ENCODE measurements around the gene CDK1. TPM values are rescaled to one million over a fixed set of nuclear protein-coding genes. Genes with fewer than 3 reads are reported as not detected.

Gene CDK1
- total RNA-seq, 1 experiment from 2014 or later, result 78.9 TPM

DNA sequence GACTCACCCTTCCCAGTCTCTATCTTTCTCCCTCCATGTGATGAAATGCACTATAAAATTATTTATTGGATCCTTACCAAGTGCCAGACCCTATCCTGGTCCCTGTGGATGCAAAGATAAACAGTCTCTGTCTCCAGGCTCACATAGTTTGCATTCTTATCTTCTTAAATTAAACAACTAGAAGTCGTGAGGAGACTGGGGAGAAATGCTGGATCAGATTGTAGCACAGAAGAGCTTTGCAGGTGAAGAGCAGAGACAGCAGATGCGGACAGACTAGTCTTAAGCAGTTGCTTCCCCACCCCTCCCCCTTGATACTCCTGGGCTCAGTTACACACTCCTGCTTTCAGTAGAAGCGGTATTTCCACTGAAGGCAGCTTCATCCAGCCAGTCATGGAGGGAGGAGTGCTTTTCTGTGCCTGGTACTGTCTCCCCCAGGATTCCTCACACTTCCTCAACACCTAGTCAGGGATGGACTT, 20.8 kb upstream of the CDK1 start:
- Histone ChIP-seq H3K4me2 (ENCODE audit: insufficient read depth, insufficient read length, low read length) (no peak overlapping the region), H3K56ac (ENCODE audit: insufficient read length, low read depth, low read length) (no peak overlapping the region), H4K20me1 (ENCODE audit: control insufficient read depth, insufficient read depth, insufficient read length) (no peaks in the 10 kb centered on the region), H3K4me1 (ENCODE audit: insufficient read depth, low read length) (no peaks in the 10 kb centered on the region; the same call in 1 of the 2 replicates), H4K5ac (ENCODE audit: insufficient read length, low read depth, low read length) (no peak overlapping the region), H2AK5ac (ENCODE audit: insufficient read length, low read length) (no peak overlapping the region), H3T11ph (ENCODE audit: low read length) (no peak overlapping the region), H2BK120ac (ENCODE audit: low read depth, low read length, poor library complexity, severe bottlenecking) (no peak overlapping the region), H3K27ac (ENCODE audit: insufficient read length, low read depth, low read length) (no peak overlapping the region), H2BK5ac (ENCODE audit: insufficient read length, low read length) (no peak overlapping the region), H3K9me3 (ENCODE audit: control insufficient read depth, low read depth, low read length) (no peaks in the 10 kb centered on the region), H3K4ac (ENCODE audit: low read depth, low read length) (no peak overlapping the region), H2AFZ (ENCODE audit: low read length) (peak overlapping the region; percentile 11), H3K23ac (ENCODE audit: insufficient read length, low read depth, low read length) (no peak overlapping the region), H2BK20ac (ENCODE audit: low read depth, low read length, poor library complexity, severe bottlenecking) (no peak overlapping the region), H3K79me2 (ENCODE audit: insufficient read depth, low read length) (no peaks in the 10 kb centered on the region), H3K9ac (ENCODE audit: extremely low read depth, insufficient read length, low read length) (no peak overlapping the region), H3K18ac (ENCODE audit: insufficient read length, low read depth, low read length) (no peak overlapping the region), H4K91ac (ENCODE audit: insufficient read length, low read depth, low read length) (no peak overlapping the region), H3K23me2 (ENCODE audit: insufficient read length, low read depth, low read length, poor library complexity, severe bottlenecking) (no peaks in the 10 kb centered on the region), H3K27me3 (ENCODE audit: insufficient read depth, low read length) (no peaks in the 10 kb centered on the region), H4K8ac (replicated peaks; ENCODE audit: insufficient read length, low read depth, low read length) (no peak overlapping the region), H3K79me1 (ENCODE audit: insufficient read depth, low read depth, low read length, poor library complexity, severe bottlenecking) (no peaks in the 10 kb centered on the region), H2BK15ac (ENCODE audit: low read depth, low read length) (no peak overlapping the region), H3K14ac (ENCODE audit: insufficient read depth, low read length) (no peak overlapping the region), H2BK12ac (ENCODE audit: insufficient read length, low read depth, low read length) (no peak overlapping the region)
- Mint-ChIP-seq H3K4me3 (no peak overlapping the region), H3K9me3 (peaks cover 0 to 2% of the 10 kb centered on the region in 2 experiments; a peak in 1 of 5 replicates), H3K27me3 (ENCODE audit: low read depth) (no peaks in the 10 kb centered on the region; the same call in 1 of the 2 replicates), H3K27ac (peak overlapping the region in 1 of 3 experiments; percentile 36; a peak in 1 of 7 replicates), H3K4me1 (peaks cover 21 to 33% of the 10 kb centered on the region in 2 experiments), H3K36me3 (ENCODE audit: insufficient read depth in 1 of 3, low read depth in 3 of 3) (no peaks in the 10 kb centered on the region; a peak in 1 of 7 replicates)
- DNase-seq, result peak; percentile 47
- TF ChIP-seq, protein P1, sequence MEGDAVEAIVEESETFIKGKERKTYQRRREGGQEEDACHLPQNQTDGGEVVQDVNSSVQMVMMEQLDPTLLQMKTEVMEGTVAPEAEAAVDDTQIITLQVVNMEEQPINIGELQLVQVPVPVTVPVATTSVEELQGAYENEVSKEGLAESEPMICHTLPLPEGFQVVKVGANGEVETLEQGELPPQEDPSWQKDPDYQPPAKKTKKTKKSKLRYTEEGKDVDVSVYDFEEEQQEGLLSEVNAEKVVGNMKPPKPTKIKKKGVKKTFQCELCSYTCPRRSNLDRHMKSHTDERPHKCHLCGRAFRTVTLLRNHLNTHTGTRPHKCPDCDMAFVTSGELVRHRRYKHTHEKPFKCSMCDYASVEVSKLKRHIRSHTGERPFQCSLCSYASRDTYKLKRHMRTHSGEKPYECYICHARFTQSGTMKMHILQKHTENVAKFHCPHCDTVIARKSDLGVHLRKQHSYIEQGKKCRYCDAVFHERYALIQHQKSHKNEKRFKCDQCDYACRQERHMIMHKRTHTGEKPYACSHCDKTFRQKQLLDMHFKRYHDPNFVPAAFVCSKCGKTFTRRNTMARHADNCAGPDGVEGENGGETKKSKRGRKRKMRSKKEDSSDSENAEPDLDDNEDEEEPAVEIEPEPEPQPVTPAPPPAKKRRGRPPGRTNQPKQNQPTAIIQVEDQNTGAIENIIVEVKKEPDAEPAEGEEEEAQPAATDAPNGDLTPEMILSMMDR (conservative IDR thresholded peaks at IDR 0.05), result no peak
- no CpG with 5 or more reads among the region's 3 CpGs for WGBS (ENCODE audit: extremely low coverage, insufficient read length, low lambda C conversion rate)
